ENCODE data around the gene UQCRQ.

Gene UQCRQ

GRCh38 chr5:132866342-132867045 lies at the start of gene UQCRQ, which contains the start of gene GDF9:
Gene UQCRQ, plus strand, starts transcription at chr5:132866642. Its CDS starts 240 bp downstream, at chr5:132866882.
Gene GDF9, minus strand, starts transcription at chr5:132866469. Its CDS starts 1,936 bp downstream, at chr5:132864533.
- peak; percentile 99 for DNase-seq
- in situ Hi-C loops (cut with HindIII; ENCODE audit: low pct_ligation_motif_present, low pct_unique_long_range_greater_than_20kb, low sequenced_read_pairs) = no loop called here

- in situ Hi-C loops (cut with HindIII; ENCODE audit: low pct_ligation_motif_present, low pct_unique_long_range_greater_than_20kb, low sequenced_read_pairs) = no loop called here
- DNase-seq = no peak
These were observed 49.4 kb upstream of the UQCRQ start for GRCh38 chr5:132817011-132817410.

GRCh38 chr5:132819468-132819867 lies 47.0 kb upstream of the UQCRQ start:
- DNase-seq = no peak
- in situ Hi-C loops (cut with HindIII; ENCODE audit: low pct_ligation_motif_present, low pct_unique_long_range_greater_than_20kb, low sequenced_read_pairs) = no loop called here

- DNase-seq = peak; percentile 81
- in situ Hi-C loops (cut with HindIII; ENCODE audit: low pct_ligation_motif_present, low pct_unique_long_range_greater_than_20kb, low sequenced_read_pairs) = no loop called here
These were observed 46.2 kb upstream of the UQCRQ start for GRCh38 chr5:132820162-132820754.

GRCh38 chr5:132821350-132821749 lies 45.1 kb upstream of the UQCRQ start:
- DNase-seq = no peak
- in situ Hi-C loops (cut with HindIII; ENCODE audit: low pct_ligation_motif_present, low pct_unique_long_range_greater_than_20kb, low sequenced_read_pairs) = no loop called here

GRCh38 chr5:132821791-132822190 lies 44.7 kb upstream of the UQCRQ start:
- in situ Hi-C loops (cut with HindIII; ENCODE audit: low pct_ligation_motif_present, low pct_unique_long_range_greater_than_20kb, low sequenced_read_pairs) = no loop called here
- DNase-seq = no peak

- in situ Hi-C loops (cut with HindIII; ENCODE audit: low pct_ligation_motif_present, low pct_unique_long_range_greater_than_20kb, low sequenced_read_pairs) = no loop called here
These were observed 43.6 kb upstream of the UQCRQ start for GRCh38 chr5:132822650-132823480.

GRCh38 chr5:132823481-132824050 lies 42.9 kb upstream of the UQCRQ start:
- in situ Hi-C loops (cut with HindIII; ENCODE audit: low pct_ligation_motif_present, low pct_unique_long_range_greater_than_20kb, low sequenced_read_pairs) = no loop called here
- DNase-seq = no peak

More at GRCh38 chr5:132822650-132823480, 43.6 kb upstream of the UQCRQ start:
- DNase-seq = no peak

GRCh38 chr5:132824426-132824825 lies 42.0 kb upstream of the UQCRQ start:
- in situ Hi-C loops (cut with HindIII; ENCODE audit: low pct_ligation_motif_present, low pct_unique_long_range_greater_than_20kb, low sequenced_read_pairs) = no loop called here

GRCh38 chr5:132825033-132825833 lies 41.2 kb upstream of the UQCRQ start:
- no peak for DNase-seq
- in situ Hi-C loops (cut with HindIII; ENCODE audit: low pct_ligation_motif_present, low pct_unique_long_range_greater_than_20kb, low sequenced_read_pairs) = no loop called here

More at GRCh38 chr5:132824426-132824825, 42.0 kb upstream of the UQCRQ start:
- DNase-seq = no peak

- in situ Hi-C loops (cut with HindIII; ENCODE audit: low pct_ligation_motif_present, low pct_unique_long_range_greater_than_20kb, low sequenced_read_pairs) = no loop called here
These were observed 40.5 kb upstream of the UQCRQ start for GRCh38 chr5:132825834-132826391.

GRCh38 chr5:132826424-132827082 lies 39.9 kb upstream of the UQCRQ start:
- no peak for DNase-seq
- in situ Hi-C loops (cut with HindIII; ENCODE audit: low pct_ligation_motif_present, low pct_unique_long_range_greater_than_20kb, low sequenced_read_pairs) = no loop called here

More at GRCh38 chr5:132825834-132826391, 40.5 kb upstream of the UQCRQ start:
- DNase-seq = no peak

- in situ Hi-C loops (cut with HindIII; ENCODE audit: low pct_ligation_motif_present, low pct_unique_long_range_greater_than_20kb, low sequenced_read_pairs) = no loop called here
- DNase-seq = no peak
These were observed 38.3 kb upstream of the UQCRQ start for GRCh38 chr5:132827943-132828673.

- in situ Hi-C loops (cut with HindIII; ENCODE audit: low pct_ligation_motif_present, low pct_unique_long_range_greater_than_20kb, low sequenced_read_pairs) = no loop called here
- DNase-seq = no peak
These were observed 37.5 kb upstream of the UQCRQ start for GRCh38 chr5:132828846-132829494.

- DNase-seq = peak; percentile 66
- in situ Hi-C loops (cut with HindIII; ENCODE audit: low pct_ligation_motif_present, low pct_unique_long_range_greater_than_20kb, low sequenced_read_pairs) = no loop called here
These were observed 36.6 kb upstream of the UQCRQ start for GRCh38 chr5:132829742-132830435.

Measured in ACHN (cell line).